PC-3 (cell line): ENCODE data around the gene RALGPS1. TPM values are rescaled to one million over a fixed set of nuclear protein-coding genes. Genes with fewer than 3 reads are reported as not detected.
A peak's percentile ranks its signal among the peaks of the same experiment; 100 is the strongest.

ENCODE experiments used
- ATAC-seq: fragments of 200-7000 bp; cut with Tn5 transposase; 2 replicates; pipeline ENCODE4 v1.9.1; 2020; ENCODE audit warnings: mild to moderate bottlenecking, moderate library complexity
- BruUV-seq: library from RNA; stranded (reverse); fragments of 400-500 nt; replicated peaks from 2 replicates; lab custom pipeline; 2021; lab: Mats Ljungman, UMichigan
- CTCF ChIA-PET: fragments of 300-600 bp; sonication (Branson Sonifier 250); formaldehyde crosslinking; loops from one replicate; lab custom pipeline; 2022; ENCODE audit warnings: antibody characterized with exemption; lab: Charles Lee
- POLR2A ChIA-PET: fragments of 300-600 bp; sonication (Branson Sonifier 250); formaldehyde crosslinking; loops from one replicate; lab custom pipeline; 2022; ENCODE audit warnings: antibody characterized with exemption; ENCODE audit not compliant: unreplicated experiment; lab: Charles Lee
- DNase-seq: peaks from one replicate; pipeline ENCODE4 v3.0.0-alpha.2; 2015
- H2AFZ ChIP-seq: fragments of 300-600 bp; sonication (generic); 2 replicates; pipeline ENCODE4 v1.6.0; 2016; ENCODE audit warnings: antibody characterized with exemption, low read length
- H3F3A ChIP-seq: fragments of 300-600 bp; sonication (generic); one replicate; pipeline ENCODE4 v1.6.0; 2017; ENCODE audit warnings: antibody characterized with exemption, low read length, control low read depth, mild to moderate bottlenecking; ENCODE audit not compliant: unreplicated experiment
- H3K27ac ChIP-seq: fragments of 300-600 bp; sonication (generic); 2 replicates; pipeline ENCODE4 v1.5.1; 2016; ENCODE audit warnings: mild to moderate bottlenecking, low read length
- H3K27me3 ChIP-seq: fragments of 300-600 bp; sonication (generic); 2 replicates; pipeline ENCODE4 v1.6.1; 2016; ENCODE audit warnings: low read length, mixed read lengths
- H3K36me3 ChIP-seq: fragments of 300-600 bp; sonication (generic); 2 replicates; pipeline ENCODE4 v1.6.1; 2016; ENCODE audit warnings: low read depth, mixed run types, low read length, mixed read lengths
- H3K4me1 ChIP-seq: fragments of 300-600 bp; sonication (generic); 2 replicates; pipeline ENCODE4 v1.5.1; 2016; ENCODE audit warnings: low read length; ENCODE audit not compliant: insufficient read depth
- H3K4me2 ChIP-seq: fragments of 300-600 bp; sonication (generic); 2 replicates; pipeline ENCODE4 v1.6.0; 2016; ENCODE audit warnings: low read length
- H3K4me3 ChIP-seq: fragments of 300-600 bp; sonication (generic); 2 replicates; pipeline ENCODE4 v1.5.1; 2016; ENCODE audit warnings: mild to moderate bottlenecking, low read length, mixed read lengths
- H3K79me2 ChIP-seq: fragments of 300-600 bp; sonication (generic); 2 replicates; pipeline ENCODE4 v1.6.1; 2017; ENCODE audit warnings: low read length, mixed read lengths
- H3K9ac ChIP-seq: fragments of 300-600 bp; sonication (generic); 2 replicates; pipeline ENCODE4 v1.6.0; 2016; ENCODE audit warnings: mild to moderate bottlenecking, low read length
- H3K9me2 ChIP-seq: fragments of 300-600 bp; sonication (generic); replicated peaks from 2 replicates; pipeline ENCODE4 v1.6.1; 2016; ENCODE audit warnings: mixed run types, low read length, mixed read lengths
- H3K9me3 ChIP-seq: fragments of 300-600 bp; sonication (generic); 2 replicates; pipeline ENCODE4 v1.6.1; 2016; ENCODE audit warnings: low read length, mixed read lengths
- H4K20me1 ChIP-seq: fragments of 300-600 bp; sonication (generic); 2 replicates; pipeline ENCODE4 v1.6.1; 2016; ENCODE audit warnings: low read length, mixed read lengths
- EZH2 ChIP-seq: fragments of 300-600 bp; sonication (generic); IDR thresholded peaks from one replicate; pipeline ENCODE4 v1.6.1; 2017; ENCODE audit warnings: antibody characterized with exemption, mild to moderate bottlenecking, low read length; ENCODE audit not compliant: unreplicated experiment
- EZH2phosphoT487 ChIP-seq: fragments of 300-600 bp; sonication (generic); IDR thresholded peaks from 2 replicates; pipeline ENCODE4 v1.6.1; 2018; ENCODE audit warnings: mild to moderate bottlenecking, antibody characterized with exemption, low read length, borderline replicate concordance
- intact Hi-C: fragments of 100-400 bp; cut with micrococcal nuclease; formaldehyde crosslinking; loops from 2 replicates; pipeline ENCODE4 v1.9.0; 2023
- total RNA-seq: library from RNA; depleted of rRNA; stranded (reverse); fragments of >200 nt; gene quantifications from 2 replicates; pipeline ENCODE4 v1.2.3, GENCODE V29; 2014
- TF ChIP-seq, protein P1 (sequence below): fragments of 300-600 bp; sonication (generic); conservative IDR thresholded peaks from 2 replicates; pipeline ENCODE4 v1.5.1; 2017; ENCODE audit warnings: antibody characterized with exemption, low read depth, mild to moderate bottlenecking, low read length

RALGPS1 gene
- total RNA-seq, 1 experiment from 2014 or later: 10.2 TPM

DNA sequence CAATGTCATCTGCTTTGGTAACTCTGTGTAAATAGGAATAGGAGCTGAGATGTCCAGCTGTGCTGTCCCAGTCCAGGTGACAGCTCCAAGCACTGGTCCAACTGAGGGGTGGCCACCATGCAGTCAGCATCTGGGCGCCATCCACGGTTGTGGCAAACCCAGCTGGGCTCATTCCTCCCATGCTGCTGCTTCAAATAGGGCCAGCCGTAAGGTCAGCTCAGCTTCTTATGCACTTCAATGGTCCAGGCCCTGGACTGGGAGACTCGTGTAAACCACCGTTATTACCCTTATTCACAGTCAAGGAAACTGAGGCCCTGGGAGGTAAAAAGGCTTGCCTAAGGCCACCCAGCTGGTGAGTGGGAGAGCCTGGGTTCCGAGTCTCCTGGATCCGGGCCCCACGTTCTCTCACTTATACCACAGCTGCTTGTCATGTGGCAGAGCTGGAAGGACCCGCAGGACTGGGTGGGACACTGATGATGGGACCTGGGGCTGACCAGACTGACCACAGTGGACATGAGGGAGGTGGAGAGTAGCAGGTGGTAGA lies 246.6 kb downstream of the RALGPS1 start:
- POLR2A ChIA-PET: no interaction called here
- DNase-seq (no peak), ATAC-seq (no peak)
- Histone ChIP-seq H3K9me3 (no peaks in the 10 kb centered on the region), H3K27me3 (no peaks in the 10 kb centered on the region), H4K20me1 (no peaks in the 10 kb centered on the region), H3K4me3 (no peak overlapping the region), H3K9ac (no peak overlapping the region), H3F3A (no peaks in the 10 kb centered on the region), H3K4me1 (peaks cover 6% of the 10 kb centered on the region; the same call in 1 of the 2 replicates), H3K36me3 (no peaks in the 10 kb centered on the region), H3K27ac (no peak overlapping the region), H3K79me2 (no peaks in the 10 kb centered on the region), H3K9me2 (no peaks in the 10 kb centered on the region), H3K4me2 (no peak overlapping the region), H2AFZ (no peak overlapping the region)
- CTCF ChIA-PET: no interaction called here
- intact Hi-C loops: no loop called here
- TF ChIP-seq, protein P1, sequence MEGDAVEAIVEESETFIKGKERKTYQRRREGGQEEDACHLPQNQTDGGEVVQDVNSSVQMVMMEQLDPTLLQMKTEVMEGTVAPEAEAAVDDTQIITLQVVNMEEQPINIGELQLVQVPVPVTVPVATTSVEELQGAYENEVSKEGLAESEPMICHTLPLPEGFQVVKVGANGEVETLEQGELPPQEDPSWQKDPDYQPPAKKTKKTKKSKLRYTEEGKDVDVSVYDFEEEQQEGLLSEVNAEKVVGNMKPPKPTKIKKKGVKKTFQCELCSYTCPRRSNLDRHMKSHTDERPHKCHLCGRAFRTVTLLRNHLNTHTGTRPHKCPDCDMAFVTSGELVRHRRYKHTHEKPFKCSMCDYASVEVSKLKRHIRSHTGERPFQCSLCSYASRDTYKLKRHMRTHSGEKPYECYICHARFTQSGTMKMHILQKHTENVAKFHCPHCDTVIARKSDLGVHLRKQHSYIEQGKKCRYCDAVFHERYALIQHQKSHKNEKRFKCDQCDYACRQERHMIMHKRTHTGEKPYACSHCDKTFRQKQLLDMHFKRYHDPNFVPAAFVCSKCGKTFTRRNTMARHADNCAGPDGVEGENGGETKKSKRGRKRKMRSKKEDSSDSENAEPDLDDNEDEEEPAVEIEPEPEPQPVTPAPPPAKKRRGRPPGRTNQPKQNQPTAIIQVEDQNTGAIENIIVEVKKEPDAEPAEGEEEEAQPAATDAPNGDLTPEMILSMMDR: no peak
- TF ChIP-seq EZH2phosphoT487 (no peak), EZH2 (no peak)
- BruUV-seq: no TSS peak

DNA sequence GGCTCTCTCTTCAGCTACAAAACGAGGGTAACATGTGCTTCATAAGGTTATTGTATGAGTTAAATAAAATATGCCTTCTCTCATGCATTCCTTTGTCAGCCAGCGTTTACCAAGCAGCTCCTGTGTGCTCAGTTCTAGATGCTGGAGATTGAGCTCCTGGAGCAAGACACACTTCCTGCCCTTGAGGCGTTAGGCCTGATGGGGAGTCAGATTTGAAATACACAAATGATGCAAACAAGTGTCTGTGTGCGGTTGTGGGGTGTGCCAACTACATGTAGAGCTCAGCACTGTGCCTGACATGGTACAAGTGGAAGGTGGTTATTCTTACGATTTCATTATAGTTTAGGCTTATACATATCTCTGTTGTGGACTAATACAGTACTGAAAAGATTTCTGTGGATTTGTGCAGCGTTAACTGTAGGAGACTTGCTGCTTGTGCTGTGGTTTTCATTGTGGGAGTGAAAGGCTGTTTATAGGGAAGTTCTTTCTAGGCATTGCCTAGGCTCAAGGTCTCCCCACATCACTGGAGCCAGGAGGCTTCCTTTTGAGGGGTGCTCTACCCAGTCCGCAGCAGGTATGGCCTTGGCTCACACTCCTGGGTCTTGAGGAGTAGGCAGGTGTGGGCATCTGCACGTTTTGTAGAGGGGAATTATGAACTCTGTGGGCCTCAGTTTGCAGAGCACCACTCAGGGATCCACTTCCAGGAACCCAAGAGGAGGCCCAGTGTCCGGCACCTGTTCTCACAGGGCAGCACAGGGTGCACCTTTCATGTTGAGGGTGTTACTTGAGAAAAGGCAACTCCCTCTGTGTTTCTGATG lies 247.7 kb downstream of the RALGPS1 start:
- Histone ChIP-seq H3K79me2 (no peaks in the 10 kb centered on the region), H3K4me1 (peaks cover 16% of the 10 kb centered on the region), H3K4me2 (no peak overlapping the region), H3K27me3 (no peaks in the 10 kb centered on the region), H3K9ac (no peak overlapping the region), H3K9me3 (no peaks in the 10 kb centered on the region), H2AFZ (no peak overlapping the region), H3K27ac (no peak overlapping the region), H4K20me1 (no peaks in the 10 kb centered on the region), H3K4me3 (no peak overlapping the region), H3F3A (no peaks in the 10 kb centered on the region), H3K36me3 (no peaks in the 10 kb centered on the region), H3K9me2 (no peaks in the 10 kb centered on the region)
- DNase-seq: peak; percentile 2
- CTCF ChIA-PET: no interaction called here
- no TSS peak for BruUV-seq
- POLR2A ChIA-PET: no interaction called here
- intact Hi-C loops: no loop called here
- TF ChIP-seq, protein P1: no peak
- TF ChIP-seq EZH2phosphoT487 (no peak), EZH2 (no peak)
- no peak; the same call in 1 of the 2 replicates for ATAC-seq

DNA sequence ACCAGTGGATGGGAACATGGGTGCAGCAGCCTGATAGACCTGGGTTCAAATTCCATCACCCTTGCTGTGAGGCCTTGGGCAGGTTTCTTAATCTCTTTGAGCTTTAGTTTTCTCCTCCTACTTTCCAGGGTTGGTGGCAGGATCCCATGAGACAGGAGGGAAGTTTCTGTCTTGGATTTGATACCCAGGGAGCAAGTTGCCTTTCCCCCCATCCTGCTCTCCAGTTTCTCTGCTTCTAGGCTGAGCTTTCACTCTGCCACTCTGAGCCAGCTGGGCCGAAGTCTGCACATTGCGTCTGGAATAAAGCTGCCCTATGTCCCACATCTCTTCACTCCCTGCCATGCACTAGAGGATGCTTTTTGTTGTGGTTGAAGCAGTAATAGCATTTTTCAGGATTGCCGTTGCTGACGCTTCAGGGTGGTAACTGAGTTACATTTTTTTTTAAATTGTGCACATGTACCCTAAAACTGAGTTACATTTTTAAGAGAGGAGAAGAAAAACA lies 248.3 kb downstream of the RALGPS1 start:
- H3K4me2 ChIP-seq: no peak overlapping the region
- no peak for TF ChIP-seq EZH2phosphoT487
- TF ChIP-seq, protein P1: no peak
- TF ChIP-seq EZH2: no peak
- H3K27me3 ChIP-seq: no peaks in the 10 kb centered on the region
- H2AFZ ChIP-seq: no peak overlapping the region
- H3K4me1 ChIP-seq: peaks cover 17% of the 10 kb centered on the region
- no peaks in the 10 kb centered on the region for H3F3A ChIP-seq
- H3K79me2 ChIP-seq: no peaks in the 10 kb centered on the region
- H3K9me2 ChIP-seq: no peaks in the 10 kb centered on the region
- intact Hi-C loops: no loop called here
- no peak overlapping the region for H3K4me3 ChIP-seq
- ATAC-seq (no peak), DNase-seq (no peak)
- ChIA-PET CTCF (no interaction called here), POLR2A (no interaction called here)
- H3K9me3 ChIP-seq: no peaks in the 10 kb centered on the region
- no TSS peak for BruUV-seq
- no peak overlapping the region for H3K27ac ChIP-seq
- H3K36me3 ChIP-seq: no peaks in the 10 kb centered on the region
- no peaks in the 10 kb centered on the region for H4K20me1 ChIP-seq
- no peak overlapping the region for H3K9ac ChIP-seq
